Naive thymus-derived CD4-positive, alpha-beta T cell (primary cell): ENCODE results near the gene OASL. TPM values are rescaled to one million over a fixed set of nuclear protein-coding genes. Genes with fewer than 3 reads are reported as not detected.
A peak's percentile ranks its signal among the peaks of the same experiment; 100 is the strongest.
"Not testable (repeated sequence)": the region's sequence is repeated elsewhere in the genome, so short reads cannot be mapped to it uniquely, and the experiment has no call there.

Experiments used
- ATAC-seq: fragments of 150-1000 bp; cut with Tn5 transposase; 2 replicates; pipeline ENCODE4 v1.10.0; 2021; ENCODE audit warnings: mild to moderate bottlenecking, moderate library complexity
- CTCF ChIA-PET: fragments of 350-600 bp; sonication (Branson Sonifier 250); formaldehyde crosslinking; loops from one replicate; lab custom pipeline; 2021; ENCODE audit warnings: antibody characterized with exemption; lab: Charles Lee
- POLR2A ChIA-PET: fragments of 350-600 bp; sonication (Branson Sonifier 250); formaldehyde crosslinking; loops from one replicate; lab custom pipeline; 2021; ENCODE audit warnings: antibody characterized with exemption, inconsistent platforms; lab: Charles Lee
- DNase-seq, 9 donors: peaks; one replicate each; pipeline versions ENCODE4 v3.0.0 to v3.0.0-alpha.2; 2020 to 2022; ENCODE audit warnings: mixed read lengths in 1 of 9
- H3K27ac ChIP-seq: one replicate; pipeline ENCODE4 v1.7.0; 2013; ENCODE audit warnings: mild to moderate bottlenecking, low read depth, low read length, moderate library complexity
- H3K27me3 ChIP-seq, 2 donors: one replicate each; pipeline ENCODE4 v1.7.0; 2013; ENCODE audit warnings: low read length in 2 of 2, mild to moderate bottlenecking in 2 of 2, moderate library complexity in 2 of 2; ENCODE audit not compliant: control insufficient read depth in 2 of 2, insufficient read depth in 2 of 2
- H3K36me3 ChIP-seq, 3 experiments: 1 replicate in 2 of 3; 2 replicates in 1 of 3; pipeline ENCODE4 v1.7.0; 2013; ENCODE audit warnings: low read length in 3 of 3, mild to moderate bottlenecking in 3 of 3, moderate library complexity in 1 of 3; ENCODE audit not compliant: insufficient read depth in 3 of 3, control insufficient read depth in 2 of 3
- H3K4me1 ChIP-seq, 2 donors: one replicate each; pipeline ENCODE4 v1.7.0; 2013; ENCODE audit warnings: low read length in 2 of 2, mild to moderate bottlenecking in 2 of 2, moderate library complexity in 1 of 2; ENCODE audit not compliant: control insufficient read depth in 2 of 2, insufficient read depth in 2 of 2
- H3K4me3 ChIP-seq: 2 replicates; pipeline ENCODE4 v1.7.0; 2013; ENCODE audit warnings: mild to moderate bottlenecking, low read length
- H3K9me3 ChIP-seq, 3 experiments: 1 replicate in 2 of 3; 2 replicates in 1 of 3; pipeline ENCODE4 v1.7.0; 2013; ENCODE audit warnings: low read length in 3 of 3; ENCODE audit not compliant: control insufficient read depth in 2 of 3
- H3K27ac Mint-ChIP-seq, 9 donors: one replicate each; pipeline ENCODE4 v1.8.0; 2020 to 2022; ENCODE audit warnings: mixed read lengths in 9 of 9, mild to moderate bottlenecking in 8 of 9, moderate library complexity in 5 of 9, inconsistent platforms in 2 of 9
- H3K27me3 Mint-ChIP-seq, 5 donors: one replicate each; pipeline ENCODE4 v1.8.0; 2021 to 2022; ENCODE audit warnings: mixed read lengths in 5 of 5, mild to moderate bottlenecking in 1 of 5
- H3K36me3 Mint-ChIP-seq, 5 donors: one replicate each; pipeline ENCODE4 v1.8.0; 2020 to 2022; ENCODE audit warnings: mixed read lengths in 5 of 5, mild to moderate bottlenecking in 3 of 5, inconsistent platforms in 1 of 5
- H3K4me1 Mint-ChIP-seq, 7 donors: one replicate each; pipeline ENCODE4 v1.8.0; 2020 to 2022; ENCODE audit warnings: mixed read lengths in 7 of 7, mild to moderate bottlenecking in 3 of 7, inconsistent platforms in 1 of 7
- H3K4me3 Mint-ChIP-seq, 10 donors: one replicate each; pipeline ENCODE4 v1.8.0; 2020 to 2022; ENCODE audit warnings: mild to moderate bottlenecking in 10 of 10, mixed read lengths in 10 of 10, moderate library complexity in 6 of 10, inconsistent platforms in 2 of 10
- H3K9me3 Mint-ChIP-seq, 11 donors: one replicate each; pipeline ENCODE4 v1.8.0; 2020 to 2022; ENCODE audit warnings: mixed read lengths in 11 of 11, mild to moderate bottlenecking in 4 of 11, inconsistent platforms in 1 of 11, moderate library complexity in 1 of 11
- intact Hi-C, 2 donors: fragments of 100-400 bp; cut with micrococcal nuclease; formaldehyde crosslinking; loops; one replicate each; pipeline ENCODE4 v1.15.1; 2023
- polyA plus RNA-seq, 2 donors: library from polyadenylated mRNA; unstranded; fragments of 300-500 nt; fragmentation: Illumina TruSeq; gene quantifications; one replicate each; pipeline ENCODE4 v1.2.3, GENCODE V29; 2021
- total RNA-seq, 6 experiments: library from RNA in 5 of 6; stranded (reverse) in 5 of 6; gene quantifications; 1 replicate in 5 of 6; 2 replicates in 1 of 6; pipeline ENCODE4 v1.2.3 and lab custom pipeline; 2021 to 2026

OASL gene
- total and polyA plus RNA-seq, 7 experiments from 2014 or later = 1.2 to 19.4 (median 2.8) TPM

- Histone ChIP-seq H3K27me3 (no peaks in the 10 kb centered on the region), H3K27ac (no peak overlapping the region), H3K9me3 (peaks cover 0 to 10% (median 7%) of the 10 kb centered on the region in 3 experiments), H3K4me3 (no peak overlapping the region), H3K4me1 (no peaks in the 10 kb centered on the region), H3K36me3 (no peaks in the 10 kb centered on the region)
- Mint-ChIP-seq H3K27me3 (peaks cover 0 to 31% (median 0%) of the 10 kb centered on the region in 5 donors), H3K9me3 (peaks cover 0 to 26% (median 13%) of the 10 kb centered on the region in 11 donors), H3K27ac (no peak overlapping the region), H3K4me3 (no peak overlapping the region), H3K36me3 (peaks cover 0 to 8% (median 6%) of the 10 kb centered on the region in 5 donors), H3K4me1 (peaks cover 0 to 17% (median 9%) of the 10 kb centered on the region in 7 donors)
- intact Hi-C loops = no loop called here
- CTCF ChIA-PET = no interaction called here
- POLR2A ChIA-PET = no interaction called here
- ATAC-seq (no peak), DNase-seq (no peak)
Measured at GRCh38 chr12:121069206-121069605, 30.2 kb upstream of the OASL start.

- DNase-seq (no peak), ATAC-seq (no peak)
- ChIA-PET CTCF (interaction anchor here (0.7 kb wide), 1 partner anchor 230 kb away, joined by 3 read pairs; no protein-coding TSS in a partner anchor), POLR2A (no interaction called here)
- H3K9me3 ChIP-seq = no peaks in the 10 kb centered on the region
- Mint-ChIP-seq H3K4me1 (peaks cover 3 to 21% (median 14%) of the 10 kb centered on the region in 7 donors), H3K27me3 (peaks cover 0 to 10% (median 0%) of the 10 kb centered on the region in 5 donors), H3K4me3 (no peak overlapping the region), H3K9me3 (no peaks in the 10 kb centered on the region), H3K36me3 (no peaks in the 10 kb centered on the region), H3K27ac (peak overlapping the region in 5 of 9 donors; percentile 16 to 74 (median 49))
- H3K36me3 ChIP-seq = no peaks in the 10 kb centered on the region
- no peak overlapping the region for H3K4me3 ChIP-seq
- H3K27ac ChIP-seq = no peak overlapping the region
- intact Hi-C loops = no loop called here
- H3K4me1 ChIP-seq = peaks cover 5% of the 10 kb centered on the region in 2 donors
- H3K27me3 ChIP-seq = no peaks in the 10 kb centered on the region
Measured at GRCh38 chr12:121065345-121065744, 26.3 kb upstream of the OASL start.

- not testable (repeated sequence) for H3K36me3 ChIP-seq, H3K9me3 ChIP-seq, H3K36me3 Mint-ChIP-seq, ATAC-seq, H3K4me3 Mint-ChIP-seq, H3K4me3 ChIP-seq, H3K9me3 Mint-ChIP-seq, DNase-seq, H3K27me3 ChIP-seq, H3K27ac ChIP-seq
- Mint-ChIP-seq H3K4me1 (peaks cover 9 to 27% (median 20%) of the 10 kb centered on the region in 7 donors), H3K27ac (peak overlapping the region in 1 of 9 donors; percentile 79), H3K27me3 (peaks cover 0 to 10% (median 0%) of the 10 kb centered on the region in 5 donors)
- peaks cover 7 to 11% of the 10 kb centered on the region in 2 donors for H3K4me1 ChIP-seq
- ChIA-PET CTCF (interaction anchor here (0.6 to 1.1 kb wide), 2 partner anchors 21 to 38 kb away, joined by 3 to 4 read pairs; no protein-coding TSS in a partner anchor), POLR2A (interaction anchor here (0.7 kb wide), 1 partner anchor 46 kb away, joined by 5 read pairs; no protein-coding TSS in a partner anchor)
- intact Hi-C loops = loop anchor here in 1 of 2 donors (5.0 kb wide), 1 partner anchor 158 kb away; no protein-coding TSS in a partner anchor
Measured at GRCh38 chr12:121064586-121064985, 25.5 kb upstream of the OASL start.

- H3K27ac ChIP-seq = no peak overlapping the region
- H3K9me3 ChIP-seq = no peaks in the 10 kb centered on the region
- H3K4me3 Mint-ChIP-seq = no peak overlapping the region
- H3K4me1 ChIP-seq = peaks cover 7 to 11% of the 10 kb centered on the region in 2 donors
- no peaks in the 10 kb centered on the region for H3K36me3 Mint-ChIP-seq
- ChIA-PET CTCF (interaction anchor here (1.1 kb wide), 1 partner anchor 21 kb away, joined by 4 read pairs; no protein-coding TSS in a partner anchor), POLR2A (no interaction called here)
- intact Hi-C loops = loop anchor here in 1 of 2 donors (5.0 kb wide), 1 partner anchor 158 kb away; no protein-coding TSS in a partner anchor
- no peaks in the 10 kb centered on the region for H3K27me3 ChIP-seq
- H3K9me3 Mint-ChIP-seq = no peaks in the 10 kb centered on the region
- no peak for ATAC-seq
- H3K27ac Mint-ChIP-seq = no peak overlapping the region
- no peaks in the 10 kb centered on the region for H3K36me3 ChIP-seq
- peaks cover 0 to 10% (median 0%) of the 10 kb centered on the region in 5 donors for H3K27me3 Mint-ChIP-seq
- peaks cover 9 to 32% (median 20%) of the 10 kb centered on the region in 7 donors for H3K4me1 Mint-ChIP-seq
- H3K4me3 ChIP-seq = no peak overlapping the region
- no peak for DNase-seq
Measured at GRCh38 chr12:121064116-121064515, 25.1 kb upstream of the OASL start.

GRCh38 chr12:121062391-121063045 lies 23.5 kb upstream of the OASL start:
- Histone ChIP-seq H3K27me3 (no peaks in the 10 kb centered on the region), H3K27ac (no peak overlapping the region), H3K4me3 (no peak overlapping the region), H3K36me3 (no peaks in the 10 kb centered on the region), H3K4me1 (peaks cover 7 to 11% of the 10 kb centered on the region in 2 donors), H3K9me3 (no peaks in the 10 kb centered on the region)
- Mint-ChIP-seq H3K36me3 (no peaks in the 10 kb centered on the region), H3K27me3 (peaks cover 0 to 5% (median 0%) of the 10 kb centered on the region in 5 donors), H3K27ac (no peak overlapping the region), H3K4me1 (peaks cover 9 to 34% (median 20%) of the 10 kb centered on the region in 7 donors), H3K4me3 (no peak overlapping the region), H3K9me3 (no peaks in the 10 kb centered on the region)
- intact Hi-C loops = loop anchor here in 1 of 2 donors (5.0 kb wide), 1 partner anchor 160 kb away; no protein-coding TSS in a partner anchor
- ATAC-seq (no peak), DNase-seq (no peak)
- ChIA-PET POLR2A (interaction anchor here (1.0 kb wide), 1 partner anchor 42 kb away, joined by 3 read pairs; no protein-coding TSS in a partner anchor), CTCF (interaction anchor here (0.7 to 5.7 kb wide), 3 partner anchors 34 to 490 kb away, joined by 3 to 71 read pairs (median 5); no protein-coding TSS in a partner anchor)

- no peak overlapping the region for H3K4me3 ChIP-seq
- no peak overlapping the region for H3K27ac ChIP-seq
- intact Hi-C loops = loop anchor here (2.0 to 5.0 kb wide), 3 partner anchors 160 to 337 kb away; partner anchors contain the start of gene CAMKK2 (in 1 of the 2)
- H3K36me3 ChIP-seq = no peaks in the 10 kb centered on the region
- no peaks in the 10 kb centered on the region for H3K9me3 ChIP-seq
- no peak overlapping the region for H3K4me3 Mint-ChIP-seq
- no peaks in the 10 kb centered on the region for H3K36me3 Mint-ChIP-seq
- POLR2A ChIA-PET = interaction anchor here (1.0 to 1.1 kb wide), 2 partner anchors 28 to 41 kb away, joined by 3 read pairs; no protein-coding TSS in a partner anchor
- ATAC-seq (no peak), DNase-seq (no peak)
- no peaks in the 10 kb centered on the region for H3K27me3 Mint-ChIP-seq
- H3K27ac Mint-ChIP-seq = peak overlapping the region in 1 of 9 donors; percentile 54
- peaks cover 9 to 34% (median 20%) of the 10 kb centered on the region in 7 donors for H3K4me1 Mint-ChIP-seq
- peaks cover 7 to 11% of the 10 kb centered on the region in 2 donors for H3K4me1 ChIP-seq
- H3K9me3 Mint-ChIP-seq = no peaks in the 10 kb centered on the region
- CTCF ChIA-PET = interaction anchor here (0.7 to 5.7 kb wide), 9 partner anchors 12 to 481 kb away, joined by 3 to 71 read pairs (median 5); partner anchors contain the start of gene POP5
- no peaks in the 10 kb centered on the region for H3K27me3 ChIP-seq
Measured at GRCh38 chr12:121061831-121062230, 22.8 kb upstream of the OASL start.
